Right lobe of liver (tissue), 4 donors: ENCODE results near the gene EYA2.

Experiments
- CTCF ChIP-seq, 4 donors: fragments of 200-600 bp in 3 of 4; fragments of 450-650 bp in 1 of 4; IDR thresholded peaks; one replicate each; pipeline versions ENCODE4 v1.5.1 to v1.8.0; 2016 to 2022; ENCODE audit warnings: antibody characterized with exemption in 4 of 4, mild to moderate bottlenecking in 2 of 4
- POLR2A ChIP-seq: fragments of 450-650 bp; IDR thresholded peaks from one replicate; pipeline ENCODE4 v1.6.1; 2017; ENCODE audit warnings: antibody characterized with exemption, mild to moderate bottlenecking
- donor health status: DM: no; HTN: no; CAD: no.
- donor health status: DM: no; HTN: no; CAD: no.
- donor health status: DM: no; HTN: yes; CAD: no.

GRCh38 chr20:47191956-47192355 lies 297.3 kb downstream of the EYA2 start:
- TF ChIP-seq CTCF (IDR thresholded peaks at IDR 0.05) (no peak), POLR2A (no peak)
